Endodermal cell (in vitro differentiated cells): ENCODE results near the gene CZIB. TPM values are rescaled to one million over a fixed set of nuclear protein-coding genes. Genes with fewer than 3 reads are reported as not detected.

Experiments used
- DNase-seq: peaks from one replicate; pipeline ENCODE4 v3.0.0-alpha.2; 2017
- H3K27ac ChIP-seq: 2 replicates; pipeline ENCODE4 v1.5.1; 2013; ENCODE audit warnings: mild to moderate bottlenecking, low read depth, low read length, moderate library complexity
- H3K27me3 ChIP-seq: 2 replicates; pipeline ENCODE4 v1.6.1; 2013; ENCODE audit warnings: mild to moderate bottlenecking, low read length, moderate library complexity; ENCODE audit not compliant: insufficient read depth, control insufficient read depth, poor library complexity, severe bottlenecking
- H3K36me3 ChIP-seq: 2 replicates; pipeline ENCODE4 v1.7.0; 2013; ENCODE audit warnings: mild to moderate bottlenecking, low read length, moderate library complexity; ENCODE audit not compliant: control insufficient read depth, insufficient read depth
- H3K4me1 ChIP-seq: one replicate; pipeline ENCODE4 v1.7.0; 2013; ENCODE audit warnings: low read length; ENCODE audit not compliant: control insufficient read depth, insufficient read depth
- H3K4me3 ChIP-seq: 2 replicates; pipeline ENCODE4 v1.5.1; 2013; ENCODE audit warnings: mild to moderate bottlenecking, low read length, moderate library complexity
- H3K9ac ChIP-seq: 2 replicates; pipeline ENCODE4 v1.6.1; 2013; ENCODE audit warnings: mild to moderate bottlenecking, low read length, moderate library complexity; ENCODE audit not compliant: poor library complexity, severe bottlenecking; ENCODE audit errors: extremely low read depth
- H3K9me3 ChIP-seq: 2 replicates; pipeline ENCODE4 v1.6.1; 2013; ENCODE audit warnings: mild to moderate bottlenecking, low read length, moderate library complexity; ENCODE audit not compliant: control insufficient read depth
- H3K27ac Mint-ChIP-seq: 2 replicates; pipeline ENCODE4 v1.8.0; 2020; ENCODE audit warnings: mixed read lengths
- H3K27me3 Mint-ChIP-seq: 2 replicates; pipeline ENCODE4 v1.8.0; 2021; ENCODE audit warnings: mild to moderate bottlenecking, mixed read lengths; ENCODE audit not compliant: insufficient read depth
- H3K36me3 Mint-ChIP-seq: 2 replicates; pipeline ENCODE4 v1.8.0; 2020; ENCODE audit warnings: low read depth, mixed read lengths
- H3K4me1 Mint-ChIP-seq: 2 replicates; pipeline ENCODE4 v1.8.0; 2020; ENCODE audit warnings: mixed read lengths
- H3K4me3 Mint-ChIP-seq: 2 replicates; pipeline ENCODE4 v1.8.0; 2020; ENCODE audit warnings: mild to moderate bottlenecking, moderate library complexity, mixed read lengths
- H3K9me3 Mint-ChIP-seq: 2 replicates; pipeline ENCODE4 v1.8.0; 2020; ENCODE audit warnings: mild to moderate bottlenecking, mixed read lengths
- CTCF ChIP-seq: fragments of 200-600 bp; sonication (generic); conservative IDR thresholded peaks from 2 replicates; pipeline ENCODE4 v1.5.0; 2021; ENCODE audit warnings: antibody characterized with exemption, mild to moderate bottlenecking
- WGBS, 2 experiments: methylation state at CpG; one replicate each; pipeline versions ENCODE4 v1.1.5 to v1.1.7; 2013; ENCODE audit warnings: missing lambda C conversion rate in 2 of 2, mixed read lengths in 1 of 2; ENCODE audit not compliant: insufficient coverage in 1 of 2, insufficient read length in 1 of 2; 5-methylcytosine and 5-hydroxymethylcytosine counted together
- total RNA-seq, 2 donors: library from RNA; stranded (reverse); fragmentation: NEBNext Ultra II Directional in 1 of 2; extraction: Animal tissue kit (Norgen Biotek cat#: 25700) in 1 of 2; gene quantifications; 2 replicates in 1 of 2; 3 replicates in 1 of 2; pipeline ENCODE4 v1.2.1, GENCODE V29; 2021

CZIB gene
- total RNA-seq, 2 donors from 2014 or later: 64.4 to 74.2 TPM

GRCh38 chr1:53255031-53255430 is 34.6 kb upstream of the CZIB start:
- peaks cover 70% of the 10 kb centered on the region for H3K36me3 ChIP-seq
- H3K36me3 Mint-ChIP-seq: peaks cover 70% of the 10 kb centered on the region
- no peaks in the 10 kb centered on the region for H3K9me3 ChIP-seq
- no peaks in the 10 kb centered on the region for H3K27me3 Mint-ChIP-seq
- no peak overlapping the region for H3K4me3 Mint-ChIP-seq
- DNase-seq: no peak
- no peak overlapping the region for H3K27ac ChIP-seq
- no peaks in the 10 kb centered on the region for H3K4me1 Mint-ChIP-seq
- no peak overlapping the region for H3K27ac Mint-ChIP-seq
- WGBS, 2 experiments: 93 to 98% methylated on average over 4 of the region's 4 CpGs
- H3K4me3 ChIP-seq: no peak overlapping the region
- no peaks in the 10 kb centered on the region for H3K27me3 ChIP-seq
- H3K9ac ChIP-seq: no peak overlapping the region
- H3K4me1 ChIP-seq: no peaks in the 10 kb centered on the region
- TF ChIP-seq CTCF: peak; percentile 54
- no peaks in the 10 kb centered on the region for H3K9me3 Mint-ChIP-seq

- H3K27me3 Mint-ChIP-seq: no peaks in the 10 kb centered on the region
- H3K4me3 ChIP-seq: no peak overlapping the region
- no peaks in the 10 kb centered on the region for H3K9me3 Mint-ChIP-seq
- no peak for TF ChIP-seq CTCF
- no peak overlapping the region for H3K27ac Mint-ChIP-seq
- H3K4me1 ChIP-seq: no peaks in the 10 kb centered on the region
- peaks cover 70% of the 10 kb centered on the region for H3K36me3 ChIP-seq
- 97 to 100% methylated on average over 3 to 4 of the region's 4 CpGs for WGBS, 2 experiments
- no peaks in the 10 kb centered on the region for H3K27me3 ChIP-seq
- H3K9ac ChIP-seq: no peak overlapping the region
- H3K27ac ChIP-seq: no peak overlapping the region
- H3K9me3 ChIP-seq: no peaks in the 10 kb centered on the region
- DNase-seq: no peak
- peaks cover 70% of the 10 kb centered on the region for H3K36me3 Mint-ChIP-seq
- no peaks in the 10 kb centered on the region for H3K4me1 Mint-ChIP-seq
- H3K4me3 Mint-ChIP-seq: no peak overlapping the region
Observed at GRCh38 chr1:53254011-53254640, 33.7 kb upstream of the CZIB start.

- TF ChIP-seq CTCF: no peak
- no peak overlapping the region for H3K27ac Mint-ChIP-seq
- 95 to 96% methylated on average over 3 to 4 of the region's 4 CpGs for WGBS, 2 experiments
- H3K27me3 Mint-ChIP-seq: no peaks in the 10 kb centered on the region
- Histone ChIP-seq H3K4me3 (no peak overlapping the region), H3K9ac (no peak overlapping the region), H3K9me3 (no peaks in the 10 kb centered on the region), H3K36me3 (peaks cover 78% of the 10 kb centered on the region), H3K4me1 (no peaks in the 10 kb centered on the region), H3K27me3 (no peaks in the 10 kb centered on the region), H3K27ac (no peak overlapping the region)
- no peaks in the 10 kb centered on the region for H3K9me3 Mint-ChIP-seq
- H3K4me3 Mint-ChIP-seq: no peak overlapping the region
- H3K36me3 Mint-ChIP-seq: peaks cover 64% of the 10 kb centered on the region
- no peaks in the 10 kb centered on the region for H3K4me1 Mint-ChIP-seq
- no peak for DNase-seq
Observed at GRCh38 chr1:53250325-53250724, 29.9 kb upstream of the CZIB start.
